Nucleus accumbens (tissue), 56 donors: Measurements from ENCODE around the gene GREB1L.
"Not testable (repeated sequence)": the region's sequence is repeated elsewhere in the genome, so short reads cannot be mapped to it uniquely, and the experiment has no call there.

Experiments
- DNase-seq, 56 donors: peaks; one replicate each; lab custom pipeline; 2025; lab: John Stamatoyannopoulos, UW

Gene GREB1L

DNA sequence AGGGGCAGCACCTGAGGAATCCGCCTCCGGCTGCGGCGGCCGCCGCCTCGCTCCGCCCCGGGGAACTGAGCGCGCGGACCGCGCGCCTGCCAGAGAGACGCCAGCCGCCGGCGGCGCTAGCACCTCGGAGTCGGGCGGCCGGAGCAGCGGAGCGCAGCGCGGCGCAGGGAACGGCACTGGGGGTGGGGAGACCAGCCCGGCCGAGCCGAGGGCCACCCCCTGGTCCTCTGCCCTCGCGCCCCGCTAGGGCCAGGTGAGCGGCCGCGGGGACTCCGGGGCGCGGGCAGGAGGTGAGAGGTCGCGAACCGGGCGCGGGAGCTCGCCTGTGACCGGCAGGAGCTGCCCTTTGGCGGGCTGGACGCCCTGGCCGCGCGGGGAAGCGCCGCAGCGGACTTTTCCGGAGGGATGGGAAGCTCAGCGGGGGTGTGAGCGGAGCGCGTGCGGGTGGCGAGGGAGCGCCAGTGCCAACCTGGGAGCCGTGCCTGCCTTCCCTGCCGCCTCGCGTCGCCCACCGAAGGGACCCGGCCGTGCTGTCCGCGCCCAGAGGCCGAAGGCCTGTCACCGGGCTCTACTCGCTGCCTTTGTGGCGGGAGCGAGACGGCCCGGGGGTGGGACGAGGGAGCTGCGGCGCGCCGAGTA lies at the start of gene GREB1L:
Gene GREB1L, plus strand, starts transcription at position 92 of the 639 bp plus-strand sequence. CDS start 141,287 bp downstream, outside the sequence.
- peak in 46 of 56 donors; percentile 10 to 78 (median 43) for DNase-seq

GRCh38 chr18:21192308-21192624 lies 49.8 kb upstream of the GREB1L start:
- no peak for DNase-seq

DNA sequence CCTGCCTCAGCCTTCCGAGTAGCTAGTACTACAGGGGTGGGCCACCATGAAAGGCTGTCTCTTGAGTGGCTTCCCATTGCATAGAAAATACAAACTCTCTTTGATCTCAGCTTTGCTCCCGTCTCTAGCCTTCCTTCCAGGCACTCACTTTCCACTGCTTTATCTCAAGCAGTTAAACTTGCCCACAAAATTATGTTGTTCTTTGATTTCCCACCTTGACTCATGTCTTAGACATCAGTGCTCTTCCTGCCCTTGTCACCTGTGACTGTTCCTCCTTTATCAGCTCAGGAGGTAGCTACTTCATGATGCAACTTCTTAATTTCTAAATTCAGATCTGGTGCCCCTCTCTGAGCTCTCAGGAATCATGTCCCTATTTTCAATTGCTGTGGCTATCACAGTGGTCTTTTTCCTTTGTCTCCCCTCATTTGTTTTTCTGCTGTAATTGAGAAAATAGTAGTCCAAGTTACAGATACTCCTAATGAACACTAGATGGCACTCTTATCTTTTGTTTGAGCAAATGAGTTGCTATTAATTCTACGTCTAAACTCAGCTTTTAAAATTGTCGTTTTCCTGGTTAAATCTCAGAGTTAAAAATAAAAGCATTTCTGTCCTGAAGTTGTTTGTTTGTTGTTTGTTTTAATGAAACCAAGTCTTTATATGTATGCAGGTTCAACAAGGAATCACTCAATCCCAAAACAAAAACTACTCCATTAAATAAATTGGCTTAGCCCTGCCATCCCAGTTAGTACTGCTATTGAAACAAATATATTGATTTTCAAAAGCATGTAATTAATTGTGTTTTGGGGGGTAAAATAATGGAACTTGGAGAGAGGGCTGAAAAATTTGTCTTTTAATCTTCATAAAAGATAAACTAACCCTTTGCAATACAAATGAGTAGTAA lies 46.9 kb upstream of the GREB1L start:
- no peak for DNase-seq

DNA sequence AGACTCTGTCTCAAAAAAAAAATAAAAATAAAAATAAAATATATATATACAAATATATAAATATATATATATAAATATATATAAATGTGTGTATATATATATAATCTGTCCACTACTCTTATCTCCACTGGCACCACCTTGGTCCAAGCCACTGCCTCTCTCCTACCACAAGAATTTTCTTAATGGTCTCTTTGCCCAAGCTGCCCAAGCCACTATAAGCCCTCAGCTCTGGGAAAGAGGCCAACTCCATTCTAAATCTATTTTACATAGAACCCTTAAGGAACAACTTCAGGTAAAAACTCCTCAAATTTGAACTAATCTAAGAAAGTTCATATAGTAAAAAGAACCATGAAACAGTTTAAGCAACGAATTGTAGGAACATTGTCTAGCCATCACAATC lies 45.6 kb upstream of the GREB1L start:
- no peak for DNase-seq

GRCh38 chr18:21203126-21203525 lies 38.9 kb upstream of the GREB1L start:
- DNase-seq, result no peak

DNA sequence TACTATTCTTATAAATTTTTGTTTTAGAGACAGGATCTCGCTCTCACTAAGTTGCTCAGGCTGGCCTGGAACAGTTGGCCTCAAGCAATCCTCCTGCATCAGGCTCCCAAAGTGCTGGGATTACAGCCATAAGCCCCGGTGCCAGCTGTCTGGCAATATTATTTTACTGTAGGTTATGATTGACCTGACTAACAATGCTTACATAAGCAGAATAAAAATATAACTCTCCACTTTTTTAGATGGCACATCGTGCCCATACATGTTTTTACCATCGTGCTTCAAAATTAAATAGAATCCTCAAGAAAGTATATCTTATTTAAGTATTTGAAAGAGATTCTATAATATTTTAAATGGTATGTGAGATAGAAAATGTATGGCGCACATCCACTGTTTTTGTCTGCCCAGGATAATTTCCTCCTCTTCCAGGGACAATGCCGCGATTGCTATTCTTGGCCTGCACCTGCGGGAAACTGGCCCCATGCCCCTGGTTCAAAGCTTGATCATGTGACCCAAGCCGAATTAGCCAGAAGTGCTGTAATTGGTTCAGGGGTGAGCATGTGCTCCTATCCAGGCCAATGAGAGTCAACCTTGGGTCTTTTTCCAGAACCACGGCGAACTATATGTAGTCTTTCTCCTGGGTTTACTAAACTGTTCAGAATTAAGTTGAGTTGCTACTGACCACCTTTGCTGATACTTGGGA lies 38.3 kb upstream of the GREB1L start:
- DNase-seq, result no peak

- no peak for DNase-seq
Observed at GRCh38 chr18:21205695-21206094, 36.3 kb upstream of the GREB1L start.

GRCh38 chr18:21210278-21210677 lies 31.8 kb upstream of the GREB1L start:
- no peak for DNase-seq

- DNase-seq, result no peak
Observed at GRCh38 chr18:21210784-21211183, 31.2 kb upstream of the GREB1L start.

GRCh38 chr18:21214409-21214808 lies 27.6 kb upstream of the GREB1L start:
- DNase-seq, result not testable (repeated sequence)

- DNase-seq, result no peak
Observed at GRCh38 chr18:21215490-21215889, 26.5 kb upstream of the GREB1L start.

DNA sequence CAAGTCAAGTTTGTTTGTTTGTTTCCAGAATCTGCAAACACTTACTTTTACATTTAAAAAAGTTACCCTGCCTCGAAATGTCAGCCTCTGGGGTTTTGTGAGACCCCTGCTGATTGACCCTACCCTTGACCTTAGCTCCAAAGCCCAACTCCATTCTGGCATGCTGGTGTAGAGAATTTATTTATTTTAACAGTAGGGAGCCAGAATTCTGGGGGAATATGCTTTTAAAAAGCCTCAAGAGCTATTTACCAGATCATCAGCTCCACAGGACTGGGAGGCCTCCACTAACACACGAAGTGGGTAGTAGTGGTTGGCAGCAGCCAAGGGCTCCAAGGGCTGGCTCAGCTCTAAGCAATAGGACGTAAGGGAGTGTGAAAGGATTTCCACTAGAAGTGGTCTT lies 23.2 kb upstream of the GREB1L start:
- no peak for DNase-seq

GRCh38 chr18:21230436-21230835 lies 11.6 kb upstream of the GREB1L start:
- DNase-seq, result no peak

- DNase-seq, result peak in 27 of 56 donors; percentile 6 to 58 (median 18)
Observed at GRCh38 chr18:21241301-21242048, 557 bp upstream of the GREB1L start.

DNA sequence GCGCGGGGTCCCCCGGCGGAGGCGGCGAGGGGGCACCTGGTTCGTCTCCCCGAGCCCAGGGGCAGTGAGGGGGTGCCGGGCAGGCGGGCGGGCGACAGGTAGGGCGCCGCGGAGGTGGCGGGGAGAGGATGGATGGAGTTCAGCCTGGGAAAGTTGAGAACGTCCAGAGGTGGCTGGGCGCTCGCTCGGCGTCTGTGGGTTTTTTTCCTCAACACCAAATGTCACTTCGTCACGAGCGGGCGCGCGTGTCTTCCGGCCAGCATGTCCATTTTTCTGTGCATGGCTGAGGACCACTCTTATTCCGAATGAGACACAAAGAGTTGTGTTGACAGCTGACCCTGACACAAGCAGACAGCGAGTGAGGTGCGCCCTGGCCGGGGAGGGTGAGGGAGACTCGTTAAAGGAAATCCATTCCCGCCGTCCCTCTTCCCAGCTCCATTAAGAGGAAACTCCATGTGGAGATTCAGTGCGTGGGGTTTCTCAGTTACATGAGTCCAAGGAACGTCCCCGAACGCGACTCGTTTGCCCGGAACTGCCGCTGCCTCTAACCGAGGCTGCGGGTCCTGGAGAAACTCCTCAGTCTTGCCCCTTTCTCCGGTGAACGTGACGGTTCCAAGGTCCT lies 859 bp downstream of the GREB1L start:
- DNase-seq, result peak in 19 of 56 donors; percentile 6 to 51 (median 28)

GRCh38 chr18:21254576-21254975 lies 12.5 kb downstream of the GREB1L start:
- no peak for DNase-seq

DNA sequence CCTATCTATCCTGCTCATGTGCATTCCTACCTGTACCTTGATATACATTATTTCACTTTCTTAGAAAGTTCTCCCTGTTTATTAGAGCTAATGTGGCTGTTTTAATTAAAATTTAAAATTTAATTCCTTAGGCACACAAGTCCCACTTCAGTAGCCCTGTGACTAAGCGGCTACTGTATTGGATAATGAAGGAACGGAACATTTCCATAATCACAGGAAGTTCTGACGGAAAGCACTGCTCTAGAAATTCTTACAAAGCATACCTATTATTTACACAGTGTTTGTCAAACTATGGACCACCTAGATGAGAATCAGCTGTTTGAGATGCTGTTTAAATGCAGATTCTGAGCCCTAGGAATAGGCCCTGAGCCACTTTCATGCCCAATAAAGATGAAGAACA lies 13.2 kb downstream of the GREB1L start:
- DNase-seq, result no peak

- DNase-seq, result no peak
Observed at GRCh38 chr18:21257386-21257785, 15.4 kb downstream of the GREB1L start.

DNA sequence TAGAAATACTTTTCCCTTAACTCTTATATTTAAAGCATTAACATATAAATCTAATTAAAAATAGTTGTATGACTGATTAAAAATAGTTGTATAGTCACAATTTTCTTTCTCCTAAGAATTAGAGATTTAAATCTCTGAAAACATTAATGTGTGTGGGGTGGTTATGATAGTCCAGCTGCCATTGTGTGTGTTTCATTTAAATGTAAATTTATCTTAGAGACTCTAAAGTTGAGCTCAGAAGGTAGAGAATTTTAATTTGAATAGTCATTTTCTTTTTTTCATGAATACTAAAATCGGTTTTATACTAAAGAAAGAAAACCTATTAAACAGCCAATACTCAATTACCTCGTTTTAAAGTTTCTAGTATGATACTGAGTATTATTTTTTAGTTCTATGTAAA lies 18.6 kb downstream of the GREB1L start:
- no peak for DNase-seq

DNA sequence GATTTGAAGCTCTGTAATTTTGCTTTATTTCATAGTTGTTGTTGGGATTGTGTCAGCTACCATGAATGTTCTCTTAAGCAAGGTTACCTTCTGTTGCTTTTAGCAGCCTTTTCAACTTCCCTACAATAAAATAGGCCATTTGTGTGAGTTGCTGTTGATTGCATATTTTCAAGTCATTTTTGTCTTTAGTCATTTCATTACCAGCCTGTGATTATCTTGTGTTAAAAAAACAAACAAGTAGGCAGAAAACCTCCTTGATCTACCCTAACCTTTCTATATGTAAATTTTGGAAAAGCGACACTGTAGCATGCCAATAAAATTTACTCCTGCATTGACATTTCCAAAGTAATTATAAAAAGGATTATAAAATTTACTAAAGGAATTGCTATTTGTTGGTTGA lies 19.3 kb downstream of the GREB1L start:
- no peak for DNase-seq
